Testis (tissue), 2 donors: ENCODE data around the gene ZBTB48.

Experiments
- POLR2A ChIP-seq: fragments of 450-650 bp; IDR thresholded peaks from one replicate; pipeline ENCODE4 v1.6.1; 2017; ENCODE audit warnings: antibody characterized with exemption, mild to moderate bottlenecking, moderate library complexity
- TF ChIP-seq, protein P1 (sequence below), 3 experiments: fragments of 450-650 bp in 2 of 3; fragments of 200-600 bp in 1 of 3; sonication (generic) in 1 of 3; IDR thresholded peaks; one replicate each; pipeline ENCODE4 v1.5.1; 2016 to 2019; ENCODE audit warnings: antibody characterized with exemption in 3 of 3, mild to moderate bottlenecking in 2 of 3, moderate library complexity in 1 of 3

DNA sequence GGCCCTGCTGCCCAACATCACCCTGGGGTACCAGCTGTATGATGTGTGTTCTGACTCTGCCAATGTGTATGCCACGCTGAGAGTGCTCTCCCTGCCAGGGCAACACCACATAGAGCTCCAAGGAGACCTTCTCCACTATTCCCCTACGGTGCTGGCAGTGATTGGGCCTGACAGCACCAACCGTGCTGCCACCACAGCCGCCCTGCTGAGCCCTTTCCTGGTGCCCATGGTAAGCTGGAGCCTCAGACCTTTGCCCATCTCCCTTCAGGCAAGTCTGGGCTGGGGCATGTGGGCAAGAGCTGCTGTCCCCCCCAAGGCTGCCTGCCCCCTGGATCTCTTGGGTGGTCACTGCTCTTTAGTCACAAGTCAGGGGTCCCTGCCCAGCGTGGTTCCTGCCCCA lies 8.8 kb upstream of the ZBTB48 start:
- TF ChIP-seq, protein P1, sequence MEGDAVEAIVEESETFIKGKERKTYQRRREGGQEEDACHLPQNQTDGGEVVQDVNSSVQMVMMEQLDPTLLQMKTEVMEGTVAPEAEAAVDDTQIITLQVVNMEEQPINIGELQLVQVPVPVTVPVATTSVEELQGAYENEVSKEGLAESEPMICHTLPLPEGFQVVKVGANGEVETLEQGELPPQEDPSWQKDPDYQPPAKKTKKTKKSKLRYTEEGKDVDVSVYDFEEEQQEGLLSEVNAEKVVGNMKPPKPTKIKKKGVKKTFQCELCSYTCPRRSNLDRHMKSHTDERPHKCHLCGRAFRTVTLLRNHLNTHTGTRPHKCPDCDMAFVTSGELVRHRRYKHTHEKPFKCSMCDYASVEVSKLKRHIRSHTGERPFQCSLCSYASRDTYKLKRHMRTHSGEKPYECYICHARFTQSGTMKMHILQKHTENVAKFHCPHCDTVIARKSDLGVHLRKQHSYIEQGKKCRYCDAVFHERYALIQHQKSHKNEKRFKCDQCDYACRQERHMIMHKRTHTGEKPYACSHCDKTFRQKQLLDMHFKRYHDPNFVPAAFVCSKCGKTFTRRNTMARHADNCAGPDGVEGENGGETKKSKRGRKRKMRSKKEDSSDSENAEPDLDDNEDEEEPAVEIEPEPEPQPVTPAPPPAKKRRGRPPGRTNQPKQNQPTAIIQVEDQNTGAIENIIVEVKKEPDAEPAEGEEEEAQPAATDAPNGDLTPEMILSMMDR (IDR thresholded peaks at IDR 0.05) = no peak
- no peak for TF ChIP-seq POLR2A
